Measurements from ENCODE around the gene PDIA5. TPM values are rescaled to one million over a fixed set of nuclear protein-coding genes. Genes with fewer than 3 reads are reported as not detected.

The PDIA5 gene
- total and polyA plus RNA-seq, 3 donors from 2014 or later, result 49.6 to 76.8 (median 76.0) TPM

DNA sequence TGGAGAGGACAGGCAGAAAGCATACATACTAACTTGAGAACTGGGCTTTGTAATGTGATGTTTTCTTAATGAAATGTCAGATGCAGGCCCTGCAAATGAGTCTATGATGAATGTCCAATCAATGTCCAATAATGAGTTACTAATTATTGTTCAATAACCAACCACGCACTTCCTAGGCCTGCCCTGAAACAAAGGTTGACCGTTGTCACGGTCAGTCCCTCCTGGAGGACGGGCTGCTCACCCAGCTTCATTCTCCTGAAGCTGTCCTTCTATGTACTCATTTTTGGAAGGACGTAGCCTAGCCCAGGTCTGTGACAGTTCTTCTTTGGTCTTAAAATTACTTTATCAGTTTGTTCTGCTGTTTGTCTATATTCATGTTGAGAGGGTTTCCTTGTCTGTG lies 8.3 kb upstream of the PDIA5 start:
- 86 to 95% methylated on average over 5 of the region's 5 CpGs for WGBS, 2 donors
- intact Hi-C loops (cut with DNase I; ENCODE audit: low total_unique reads), result no loop called here

GRCh38 chr3:123060054-123060453 lies 6.8 kb upstream of the PDIA5 start:
- H3K4me3 ChIP-seq, result no peak overlapping the region
- no peak for DNase-seq
- intact Hi-C loops (cut with DNase I; ENCODE audit: low total_unique reads), result no loop called here
- no peaks in the 10 kb centered on the region for H3K36me3 ChIP-seq (ENCODE audit: low read depth, missing control alignments)
- no peaks in the 10 kb centered on the region for H3K4me1 ChIP-seq
- TF ChIP-seq, protein P1, sequence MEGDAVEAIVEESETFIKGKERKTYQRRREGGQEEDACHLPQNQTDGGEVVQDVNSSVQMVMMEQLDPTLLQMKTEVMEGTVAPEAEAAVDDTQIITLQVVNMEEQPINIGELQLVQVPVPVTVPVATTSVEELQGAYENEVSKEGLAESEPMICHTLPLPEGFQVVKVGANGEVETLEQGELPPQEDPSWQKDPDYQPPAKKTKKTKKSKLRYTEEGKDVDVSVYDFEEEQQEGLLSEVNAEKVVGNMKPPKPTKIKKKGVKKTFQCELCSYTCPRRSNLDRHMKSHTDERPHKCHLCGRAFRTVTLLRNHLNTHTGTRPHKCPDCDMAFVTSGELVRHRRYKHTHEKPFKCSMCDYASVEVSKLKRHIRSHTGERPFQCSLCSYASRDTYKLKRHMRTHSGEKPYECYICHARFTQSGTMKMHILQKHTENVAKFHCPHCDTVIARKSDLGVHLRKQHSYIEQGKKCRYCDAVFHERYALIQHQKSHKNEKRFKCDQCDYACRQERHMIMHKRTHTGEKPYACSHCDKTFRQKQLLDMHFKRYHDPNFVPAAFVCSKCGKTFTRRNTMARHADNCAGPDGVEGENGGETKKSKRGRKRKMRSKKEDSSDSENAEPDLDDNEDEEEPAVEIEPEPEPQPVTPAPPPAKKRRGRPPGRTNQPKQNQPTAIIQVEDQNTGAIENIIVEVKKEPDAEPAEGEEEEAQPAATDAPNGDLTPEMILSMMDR (IDR thresholded peaks at IDR 0.05), result no peak
- TF ChIP-seq POLR2A (IDR thresholded peaks at IDR 0.05), result no peak
- no peaks in the 10 kb centered on the region for H3K27me3 ChIP-seq
- H3K9me3 ChIP-seq, result no peaks in the 10 kb centered on the region
- H3K27ac ChIP-seq, result no peak overlapping the region

More for the DNA sequence above, 8.3 kb upstream of the PDIA5 start:
- DNase-seq, result no peak
- Histone ChIP-seq H3K36me3 (ENCODE audit: low read depth, missing control alignments) (no peaks in the 10 kb centered on the region), H3K4me1 (peaks cover 2% of the 10 kb centered on the region), H3K4me3 (no peak overlapping the region), H3K27ac (no peak overlapping the region), H3K27me3 (no peaks in the 10 kb centered on the region), H3K9me3 (no peaks in the 10 kb centered on the region)
- TF ChIP-seq, protein P1 (IDR thresholded peaks at IDR 0.05), result no peak
- no peak for TF ChIP-seq POLR2A (IDR thresholded peaks at IDR 0.05)

- H3K4me1 ChIP-seq, result no peaks in the 10 kb centered on the region
- whole genome bisulfite sequencing, 2 donors, result 86 to 89% methylated on average over 7 of the region's 7 CpGs
- intact Hi-C loops (cut with DNase I; ENCODE audit: low total_unique reads), result no loop called here
- H3K36me3 ChIP-seq (ENCODE audit: low read depth, missing control alignments), result no peaks in the 10 kb centered on the region
- no peak for TF ChIP-seq POLR2A (IDR thresholded peaks at IDR 0.05)
- TF ChIP-seq, protein P1 (IDR thresholded peaks at IDR 0.05), result no peak
- H3K27ac ChIP-seq, result no peak overlapping the region
- H3K27me3 ChIP-seq, result no peaks in the 10 kb centered on the region
- H3K4me3 ChIP-seq, result no peak overlapping the region
- DNase-seq, result no peak
- no peaks in the 10 kb centered on the region for H3K9me3 ChIP-seq
Measured at GRCh38 chr3:123061856-123062255, 5.0 kb upstream of the PDIA5 start.

- H3K36me3 ChIP-seq (ENCODE audit: low read depth, missing control alignments), result no peaks in the 10 kb centered on the region
- no peak for DNase-seq
- TF ChIP-seq POLR2A (IDR thresholded peaks at IDR 0.05), result no peak
- TF ChIP-seq, protein P1 (IDR thresholded peaks at IDR 0.05), result no peak
- intact Hi-C loops (cut with DNase I; ENCODE audit: low total_unique reads), result no loop called here
- H3K27ac ChIP-seq, result no peak overlapping the region
- H3K27me3 ChIP-seq, result no peaks in the 10 kb centered on the region
- WGBS, 2 donors, result 82 to 89% methylated on average over 6 of the region's 6 CpGs
- H3K4me3 ChIP-seq, result no peak overlapping the region
- no peaks in the 10 kb centered on the region for H3K4me1 ChIP-seq
- no peaks in the 10 kb centered on the region for H3K9me3 ChIP-seq
Measured at GRCh38 chr3:123063034-123063433, 3.8 kb upstream of the PDIA5 start.

DNA sequence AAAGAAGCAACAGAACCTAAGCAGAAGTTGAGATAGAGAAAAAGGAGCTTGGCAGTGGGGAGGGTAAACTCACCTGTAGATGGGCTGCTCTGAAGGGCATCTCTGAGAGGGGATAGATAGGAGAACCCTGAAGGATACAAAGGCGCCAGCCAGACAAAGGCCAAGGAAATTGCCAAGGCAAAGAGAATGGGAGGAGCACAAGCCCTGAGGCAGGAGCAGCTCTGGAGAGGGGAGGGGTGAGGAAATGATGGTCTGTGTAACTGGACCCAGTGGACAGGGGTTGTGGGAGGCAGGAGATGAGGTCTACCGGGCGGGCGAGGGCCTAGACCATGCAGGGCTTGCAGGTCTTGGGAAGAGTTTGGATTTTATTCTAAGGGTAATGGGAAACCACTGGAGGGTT lies 2.3 kb upstream of the PDIA5 start:
- Histone ChIP-seq H3K9me3 (no peaks in the 10 kb centered on the region), H3K27me3 (no peaks in the 10 kb centered on the region), H3K4me3 (no peak overlapping the region), H3K4me1 (peaks cover 5% of the 10 kb centered on the region), H3K27ac (no peak overlapping the region), H3K36me3 (ENCODE audit: low read depth, missing control alignments) (no peaks in the 10 kb centered on the region)
- WGBS, 2 donors, result 91 to 93% methylated on average over 4 of the region's 4 CpGs
- intact Hi-C loops (cut with DNase I; ENCODE audit: low total_unique reads), result no loop called here
- no peak for DNase-seq
- TF ChIP-seq POLR2A (IDR thresholded peaks at IDR 0.05), result no peak
- TF ChIP-seq, protein P1 (IDR thresholded peaks at IDR 0.05), result no peak

All from testis (tissue), 3 donors.